ENCODE results near the gene SPECC1L. TPM values are rescaled to one million over a fixed set of nuclear protein-coding genes. Genes with fewer than 3 reads are reported as not detected.

Gene SPECC1L
- total and polyA plus RNA-seq, 2 of the 8 experiments (the other 6 are each of a cell fraction or from before 2014, with no cell fraction given) = 15.7 to 61.6 TPM

- no peak for TF ChIP-seq RBBP5 (IDR thresholded peaks at IDR 0.05; ENCODE audit: borderline replicate concordance, low read depth, low read length)
Measured at GRCh38 chr22:24419475-24419850, 148.8 kb downstream of the SPECC1L start (continued).
